Forelimb muscle (tissue), 1 donor: ENCODE data around the gene GYPB. TPM values are rescaled to one million over a fixed set of nuclear protein-coding genes. Genes with fewer than 3 reads are reported as not detected.

ENCODE experiments used
- polyA plus RNA-seq: library from polyadenylated mRNA; unstranded; fragments of 120-200 nt; gene quantifications from one replicate; pipeline ENCODE4 v1.2.1, GENCODE V29; 2013; ENCODE audit not compliant: insufficient read length

Gene GYPB
- polyA plus RNA-seq, 1 donor, result 2.5 TPM

Other genes starting within 250 kb of the GYPB start
- 1.4 TPM for gene GYPE, start 113.8 kb downstream of the GYPB start, polyA plus RNA-seq
- gene GYPA, start 121.3 kb upstream of the GYPB start, polyA plus RNA-seq, result 3.9 TPM